ENCODE results near the gene NYAP2.

NYAP2 gene

GRCh38 chr2:225431105-225431863, 31.8 kb downstream of the NYAP2 start:
- FAIRE-seq = peak; percentile 91

GRCh38 chr2:225434014-225434413, 34.5 kb downstream of the NYAP2 start:
- no peak for FAIRE-seq

GRCh38 chr2:225437319-225437718, 37.8 kb downstream of the NYAP2 start:
- FAIRE-seq = no peak

- no peak for FAIRE-seq
Observed at GRCh38 chr2:225438248-225438647, 38.7 kb downstream of the NYAP2 start.

- FAIRE-seq = no peak
Observed at GRCh38 chr2:225452677-225453076, 53.2 kb downstream of the NYAP2 start.

- no peak for FAIRE-seq
Observed at GRCh38 chr2:225454412-225454811, 54.9 kb downstream of the NYAP2 start.

GRCh38 chr2:225456619-225457260, 57.2 kb downstream of the NYAP2 start:
- no peak for FAIRE-seq

GRCh38 chr2:225457482-225457881, 58.0 kb downstream of the NYAP2 start:
- peak; percentile 97 for FAIRE-seq

- peak; percentile 94 for FAIRE-seq
Observed at GRCh38 chr2:225458431-225459117, 59.1 kb downstream of the NYAP2 start.

GRCh38 chr2:225462417-225462816, 62.9 kb downstream of the NYAP2 start:
- no peak for FAIRE-seq

- FAIRE-seq = peak; percentile 62
Observed at GRCh38 chr2:225462945-225463344, 63.4 kb downstream of the NYAP2 start.

GRCh38 chr2:225463449-225463848, 63.9 kb downstream of the NYAP2 start:
- FAIRE-seq = no peak

- FAIRE-seq = peak; percentile 77
Observed at GRCh38 chr2:225464346-225465025, 65.0 kb downstream of the NYAP2 start.

- FAIRE-seq = no peak
Observed at GRCh38 chr2:225465827-225466226, 66.3 kb downstream of the NYAP2 start.

- FAIRE-seq = peak; percentile 88
Observed at GRCh38 chr2:225466891-225467604, 67.5 kb downstream of the NYAP2 start.

- FAIRE-seq = peak; percentile 17
Observed at GRCh38 chr2:225468131-225468530, 68.6 kb downstream of the NYAP2 start.

GRCh38 chr2:225471039-225471438, 71.5 kb downstream of the NYAP2 start:
- peak; percentile 98 for FAIRE-seq

GRCh38 chr2:225471482-225471881, 72.0 kb downstream of the NYAP2 start:
- no peak for FAIRE-seq

- FAIRE-seq = no peak
Observed at GRCh38 chr2:225472161-225472560, 72.7 kb downstream of the NYAP2 start.

- no peak for FAIRE-seq
Observed at GRCh38 chr2:225479386-225479785, 79.9 kb downstream of the NYAP2 start.

GRCh38 chr2:225484751-225485150, 85.2 kb downstream of the NYAP2 start:
- FAIRE-seq = no peak

- no peak for FAIRE-seq
Observed at GRCh38 chr2:225486236-225486635, 86.7 kb downstream of the NYAP2 start.

All from islet of Langerhans (tissue), 1 donor.